ENCODE results near the gene GLRX3. TPM values are rescaled to one million over a fixed set of nuclear protein-coding genes. Genes with fewer than 3 reads are reported as not detected.

Gene GLRX3
- total RNA-seq, 1 experiment from 2014 or later: 142 TPM

DNA sequence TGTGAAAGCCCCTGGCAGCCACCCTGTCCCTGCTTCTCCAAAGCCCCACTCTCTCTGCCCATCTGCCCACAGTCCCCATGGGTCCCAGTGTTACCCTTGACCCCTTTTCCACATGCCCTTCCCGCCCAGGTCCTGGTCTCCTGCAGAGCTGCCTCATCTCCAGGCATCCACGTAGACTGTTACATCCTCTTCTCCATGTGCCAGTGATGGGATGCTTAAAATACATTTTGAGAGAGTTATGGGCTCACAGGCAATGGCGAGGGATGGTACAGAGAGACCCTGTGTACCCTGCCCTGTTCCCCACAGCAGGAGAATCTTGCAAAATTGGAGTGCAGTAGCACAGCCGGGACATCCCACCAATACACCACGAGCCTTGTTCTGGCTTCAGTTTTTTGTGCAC is 56.8 kb downstream of the GLRX3 start (continued):
- TF ChIP-seq, protein P1, sequence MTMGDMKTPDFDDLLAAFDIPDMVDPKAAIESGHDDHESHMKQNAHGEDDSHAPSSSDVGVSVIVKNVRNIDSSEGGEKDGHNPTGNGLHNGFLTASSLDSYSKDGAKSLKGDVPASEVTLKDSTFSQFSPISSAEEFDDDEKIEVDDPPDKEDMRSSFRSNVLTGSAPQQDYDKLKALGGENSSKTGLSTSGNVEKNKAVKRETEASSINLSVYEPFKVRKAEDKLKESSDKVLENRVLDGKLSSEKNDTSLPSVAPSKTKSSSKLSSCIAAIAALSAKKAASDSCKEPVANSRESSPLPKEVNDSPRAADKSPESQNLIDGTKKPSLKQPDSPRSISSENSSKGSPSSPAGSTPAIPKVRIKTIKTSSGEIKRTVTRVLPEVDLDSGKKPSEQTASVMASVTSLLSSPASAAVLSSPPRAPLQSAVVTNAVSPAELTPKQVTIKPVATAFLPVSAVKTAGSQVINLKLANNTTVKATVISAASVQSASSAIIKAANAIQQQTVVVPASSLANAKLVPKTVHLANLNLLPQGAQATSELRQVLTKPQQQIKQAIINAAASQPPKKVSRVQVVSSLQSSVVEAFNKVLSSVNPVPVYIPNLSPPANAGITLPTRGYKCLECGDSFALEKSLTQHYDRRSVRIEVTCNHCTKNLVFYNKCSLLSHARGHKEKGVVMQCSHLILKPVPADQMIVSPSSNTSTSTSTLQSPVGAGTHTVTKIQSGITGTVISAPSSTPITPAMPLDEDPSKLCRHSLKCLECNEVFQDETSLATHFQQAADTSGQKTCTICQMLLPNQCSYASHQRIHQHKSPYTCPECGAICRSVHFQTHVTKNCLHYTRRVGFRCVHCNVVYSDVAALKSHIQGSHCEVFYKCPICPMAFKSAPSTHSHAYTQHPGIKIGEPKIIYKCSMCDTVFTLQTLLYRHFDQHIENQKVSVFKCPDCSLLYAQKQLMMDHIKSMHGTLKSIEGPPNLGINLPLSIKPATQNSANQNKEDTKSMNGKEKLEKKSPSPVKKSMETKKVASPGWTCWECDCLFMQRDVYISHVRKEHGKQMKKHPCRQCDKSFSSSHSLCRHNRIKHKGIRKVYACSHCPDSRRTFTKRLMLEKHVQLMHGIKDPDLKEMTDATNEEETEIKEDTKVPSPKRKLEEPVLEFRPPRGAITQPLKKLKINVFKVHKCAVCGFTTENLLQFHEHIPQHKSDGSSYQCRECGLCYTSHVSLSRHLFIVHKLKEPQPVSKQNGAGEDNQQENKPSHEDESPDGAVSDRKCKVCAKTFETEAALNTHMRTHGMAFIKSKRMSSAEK (CRISPR knock-in tag; IDR thresholded peaks at IDR 0.05; ENCODE audit: borderline replicate concordance): no peak
- TF ChIP-seq, protein P2, sequence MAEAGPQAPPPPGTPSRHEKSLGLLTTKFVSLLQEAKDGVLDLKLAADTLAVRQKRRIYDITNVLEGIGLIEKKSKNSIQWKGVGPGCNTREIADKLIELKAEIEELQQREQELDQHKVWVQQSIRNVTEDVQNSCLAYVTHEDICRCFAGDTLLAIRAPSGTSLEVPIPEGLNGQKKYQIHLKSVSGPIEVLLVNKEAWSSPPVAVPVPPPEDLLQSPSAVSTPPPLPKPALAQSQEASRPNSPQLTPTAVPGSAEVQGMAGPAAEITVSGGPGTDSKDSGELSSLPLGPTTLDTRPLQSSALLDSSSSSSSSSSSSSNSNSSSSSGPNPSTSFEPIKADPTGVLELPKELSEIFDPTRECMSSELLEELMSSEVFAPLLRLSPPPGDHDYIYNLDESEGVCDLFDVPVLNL (CRISPR knock-in tag; IDR thresholded peaks at IDR 0.05; ENCODE audit: borderline replicate concordance, low read depth): no peak
- TF ChIP-seq, protein P3, sequence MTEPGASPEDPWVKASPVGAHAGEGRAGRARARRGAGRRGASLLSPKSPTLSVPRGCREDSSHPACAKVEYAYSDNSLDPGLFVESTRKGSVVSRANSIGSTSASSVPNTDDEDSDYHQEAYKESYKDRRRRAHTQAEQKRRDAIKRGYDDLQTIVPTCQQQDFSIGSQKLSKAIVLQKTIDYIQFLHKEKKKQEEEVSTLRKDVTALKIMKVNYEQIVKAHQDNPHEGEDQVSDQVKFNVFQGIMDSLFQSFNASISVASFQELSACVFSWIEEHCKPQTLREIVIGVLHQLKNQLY (CRISPR knock-in tag; IDR thresholded peaks at IDR 0.05): no peak
- TF ChIP-seq FOXP4 (CRISPR knock-in tag; IDR thresholded peaks at IDR 0.05): no peak

DNA sequence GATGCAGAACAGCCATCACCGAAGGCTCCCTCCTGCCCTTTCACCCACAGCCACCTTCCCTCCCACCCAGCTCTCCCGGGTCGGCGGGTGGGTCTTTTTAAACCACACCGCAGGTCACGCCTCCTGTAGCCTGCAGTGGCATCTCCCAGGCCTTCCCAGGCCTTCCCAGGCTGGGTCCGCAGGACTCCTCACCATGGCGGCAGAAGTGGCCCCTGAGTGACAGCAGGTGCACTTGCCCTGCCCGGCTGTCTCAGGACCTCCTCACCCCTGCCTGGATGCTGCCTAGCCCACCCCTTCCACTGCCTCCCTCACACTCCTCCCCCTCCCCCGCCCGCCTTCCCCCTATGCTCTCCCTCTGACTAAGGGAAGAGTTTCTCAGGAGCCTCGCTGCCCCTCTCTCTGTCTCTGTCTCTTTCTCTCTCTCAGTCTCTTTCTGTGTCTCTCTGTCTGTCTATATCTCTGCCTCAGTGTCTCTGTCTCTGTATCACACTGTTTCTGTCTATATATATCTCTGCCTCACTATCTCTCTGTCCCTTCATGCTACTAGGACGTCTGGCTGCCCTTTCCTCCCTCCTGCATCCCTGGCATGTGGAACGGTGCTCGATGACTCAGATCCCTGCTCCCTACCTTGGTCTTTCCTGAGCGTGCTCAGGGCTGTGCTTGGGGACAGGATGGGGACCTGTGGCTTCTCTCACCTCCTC is 57.5 kb downstream of the GLRX3 start:
- TF ChIP-seq ZNF121 (CRISPR knock-in tag; IDR thresholded peaks at IDR 0.05): no peak
- no peak for TF ChIP-seq ZNF425 (CRISPR knock-in tag; conservative IDR thresholded peaks at IDR 0.05)
- TF ChIP-seq KAT7 (CRISPR knock-in tag; IDR thresholded peaks at IDR 0.05; ENCODE audit: borderline replicate concordance): no peak
- TF ChIP-seq FOXP4 (CRISPR knock-in tag; IDR thresholded peaks at IDR 0.05): no peak
- no peak for TF ChIP-seq ZNF396 (CRISPR knock-in tag; IDR thresholded peaks at IDR 0.05; ENCODE audit: borderline replicate concordance)
- no peak for TF ChIP-seq ESRRA (CRISPR knock-in tag; IDR thresholded peaks at IDR 0.05; ENCODE audit: borderline replicate concordance)
- ATAC-seq (no peak), DNase-seq (ENCODE audit: low spot score) (no peak)
- Mint-ChIP-seq H3K27ac (no peak overlapping the region), H3K4me1 (no peaks in the 10 kb centered on the region), H3K27me3 (ENCODE audit: low read depth) (peaks cover 14% of the 10 kb centered on the region), H3K9me3 (peaks cover 9% of the 10 kb centered on the region), H3K36me3 (peaks cover 5% of the 10 kb centered on the region; the same call in 1 of the 2 replicates), H3K4me3 (no peak overlapping the region)
- CTCF ChIA-PET: no interaction called here
- POLR2A ChIA-PET: no interaction called here
